ENCODE measurements around the gene GEMIN4.
"Not testable (repeated sequence)": the region's sequence is repeated elsewhere in the genome, so short reads cannot be mapped to it uniquely, and the experiment has no call there.

The GEMIN4 gene

DNA sequence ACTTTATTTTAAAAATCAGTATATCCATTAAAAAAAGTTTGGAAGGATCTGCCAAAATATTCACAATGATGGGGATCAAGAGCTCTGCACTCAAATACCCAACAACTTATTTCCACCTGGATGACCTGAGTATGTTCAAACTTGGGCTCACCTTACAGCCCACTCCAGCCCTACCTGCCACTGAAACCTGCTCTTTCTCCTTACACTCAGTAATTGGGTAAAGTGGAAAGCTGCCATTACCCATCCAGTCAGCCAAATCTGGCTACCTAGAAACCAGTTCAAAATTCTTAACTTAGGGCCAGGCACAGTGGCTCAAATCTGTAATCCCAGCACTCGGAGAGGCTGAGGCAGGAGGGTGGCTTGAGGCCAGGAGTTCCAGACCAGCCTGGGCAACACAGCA lies 47.1 kb downstream of the GEMIN4 start:
- FAIRE-seq (no peak), DNase-seq (ENCODE audit: insufficient read length, low spot score) (no peak)
- no peak for TF ChIP-seq CTCF (IDR thresholded peaks at IDR 0.05; ENCODE audit: insufficient read depth, missing control alignments)

- DNase-seq (ENCODE audit: insufficient read length, low spot score): no peak
- no peak for FAIRE-seq
- TF ChIP-seq CTCF (IDR thresholded peaks at IDR 0.05; ENCODE audit: insufficient read depth, missing control alignments): no peak
These were observed 47.8 kb downstream of the GEMIN4 start for GRCh38 chr17:704111-704864.

- TF ChIP-seq CTCF (IDR thresholded peaks at IDR 0.05; ENCODE audit: insufficient read depth, missing control alignments): no peak
- FAIRE-seq: no peak
- no peak for DNase-seq (ENCODE audit: insufficient read length, low spot score)
These were observed 48.8 kb downstream of the GEMIN4 start for GRCh38 chr17:703081-703875.

- FAIRE-seq (no peak), DNase-seq (ENCODE audit: insufficient read length, low spot score) (no peak)
- TF ChIP-seq CTCF (IDR thresholded peaks at IDR 0.05; ENCODE audit: insufficient read depth, missing control alignments): peak; percentile 50
These were observed 51.5 kb downstream of the GEMIN4 start for GRCh38 chr17:700504-701094.

DNA sequence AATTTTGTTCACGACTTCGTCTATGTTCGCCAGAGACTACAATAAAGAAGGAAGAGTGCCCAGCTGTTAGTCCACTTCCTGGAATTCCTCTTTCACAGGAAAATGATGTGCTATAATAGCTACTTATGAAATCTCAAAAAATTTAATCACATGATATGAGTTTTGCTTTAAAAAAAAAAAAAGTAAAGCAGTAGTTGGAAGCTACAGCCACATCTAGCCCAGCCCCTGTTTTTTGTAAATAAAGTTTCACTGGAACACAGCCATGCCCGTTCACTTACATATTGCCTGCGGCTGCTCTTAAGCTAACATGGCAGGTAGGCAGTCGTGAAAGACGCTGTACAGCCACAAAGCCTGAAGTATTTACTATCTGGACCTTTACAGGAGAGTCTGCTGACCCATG lies 52.7 kb downstream of the GEMIN4 start:
- no peak for DNase-seq (ENCODE audit: insufficient read length, low spot score)
- TF ChIP-seq CTCF (IDR thresholded peaks at IDR 0.05; ENCODE audit: insufficient read depth, missing control alignments): no peak
- no peak for FAIRE-seq

DNA sequence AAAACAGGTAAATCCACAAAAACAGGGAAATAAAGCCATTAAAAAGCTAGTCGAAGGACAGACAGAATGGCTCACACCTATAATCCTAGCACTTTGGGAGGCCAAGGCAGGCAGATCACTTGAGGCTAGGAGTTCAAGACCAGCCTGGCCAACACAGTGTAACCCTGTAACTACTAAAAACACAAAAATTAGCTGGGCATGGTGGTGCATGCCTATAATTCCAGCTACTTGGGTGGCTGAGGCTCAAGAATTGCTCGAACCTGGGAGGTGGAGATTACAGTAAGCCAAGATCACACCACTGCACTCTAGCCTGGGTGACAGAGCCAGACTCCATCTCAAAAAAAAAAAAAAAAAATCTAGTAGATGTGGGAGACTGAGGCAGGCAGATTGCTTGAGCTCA lies 54.0 kb downstream of the GEMIN4 start:
- not testable (repeated sequence) for FAIRE-seq; DNase-seq (ENCODE audit: insufficient read length, low spot score)

DNA sequence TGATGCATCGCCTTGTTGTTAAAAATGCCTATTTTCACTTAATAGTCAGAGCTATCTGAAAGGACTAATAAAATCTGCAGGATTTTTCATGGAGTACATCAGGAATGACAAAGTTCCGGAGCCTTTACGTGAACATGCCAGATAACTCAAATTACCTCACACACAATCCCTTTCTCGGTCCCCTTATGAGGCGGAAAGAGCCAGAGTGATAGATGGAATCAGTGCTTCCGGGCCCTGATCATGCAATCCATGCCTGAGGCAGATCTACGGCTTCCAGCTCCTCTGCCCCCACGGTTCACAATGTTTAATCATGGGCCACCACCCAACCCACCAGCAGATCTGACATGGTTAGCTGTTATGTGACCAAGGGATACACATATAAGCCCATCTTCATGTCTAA lies 54.4 kb downstream of the GEMIN4 start:
- TF ChIP-seq CTCF (IDR thresholded peaks at IDR 0.05; ENCODE audit: insufficient read depth, missing control alignments): no peak
- FAIRE-seq: no peak
- no peak for DNase-seq (ENCODE audit: insufficient read length, low spot score)

Data from D721Med (cell line).